Mesenchymal stem cell (in vitro differentiated cells and primary cell): ENCODE results near the gene ATP8A1.

ENCODE experiments used
- DNase-seq: peaks from one replicate; pipeline ENCODE4 v3.0.0-alpha.2; 2013
- H2AFZ ChIP-seq: one replicate; pipeline ENCODE4 v1.6.1; 2013; ENCODE audit warnings: low read depth, mild to moderate bottlenecking, control low read depth, inconsistent platforms, low read length, moderate library complexity
- H2AK5ac ChIP-seq: 2 replicates; pipeline ENCODE4 v1.6.1; 2013; ENCODE audit warnings: low read length, moderate library complexity, mild to moderate bottlenecking, inconsistent platforms; ENCODE audit not compliant: severe bottlenecking
- H2BK120ac ChIP-seq: one replicate; pipeline ENCODE4 v1.6.1; 2013; ENCODE audit warnings: low read depth, mild to moderate bottlenecking, inconsistent platforms, low read length, moderate library complexity
- H2BK12ac ChIP-seq, 2 experiments: one replicate each; pipeline ENCODE4 v1.6.1; 2013; ENCODE audit warnings: inconsistent platforms in 2 of 2, low read length in 2 of 2, mild to moderate bottlenecking in 2 of 2, moderate library complexity in 2 of 2, control low read depth in 1 of 2
- H2BK15ac ChIP-seq: one replicate; pipeline ENCODE4 v1.6.1; 2013; ENCODE audit warnings: mild to moderate bottlenecking, low read depth, inconsistent platforms; ENCODE audit not compliant: poor library complexity, severe bottlenecking
- H2BK5ac ChIP-seq: 2 replicates; pipeline ENCODE4 v1.6.1; 2013; ENCODE audit warnings: low read depth, mild to moderate bottlenecking, low read length, control low read depth, inconsistent platforms; ENCODE audit not compliant: poor library complexity, severe bottlenecking
- H3K14ac ChIP-seq, 2 experiments: one replicate each; pipeline ENCODE4 v1.6.1; 2013; ENCODE audit warnings: inconsistent platforms in 2 of 2, low read length in 2 of 2, control low read depth in 1 of 2, mild to moderate bottlenecking in 1 of 2, moderate library complexity in 1 of 2
- H3K18ac ChIP-seq, 2 experiments: one replicate each; pipeline ENCODE4 v1.6.1; 2013; ENCODE audit warnings: inconsistent platforms in 2 of 2, low read length in 2 of 2, control low read depth in 1 of 2, low read depth in 1 of 2, mild to moderate bottlenecking in 1 of 2
- H3K23ac ChIP-seq, 2 experiments: one replicate each; pipeline ENCODE4 v1.6.1; 2013; ENCODE audit warnings: inconsistent platforms in 2 of 2, low read length in 2 of 2, mild to moderate bottlenecking in 2 of 2, moderate library complexity in 2 of 2, control low read depth in 1 of 2
- H3K27ac ChIP-seq: 2 replicates; pipeline ENCODE4 v1.5.1; 2013; ENCODE audit warnings: mild to moderate bottlenecking, moderate library complexity, low read length, control low read depth, inconsistent platforms; ENCODE audit not compliant: poor library complexity, severe bottlenecking
- H3K27me3 ChIP-seq, 2 experiments: 2 replicates each; pipeline versions ENCODE4 v1.6.1 to v1.7.0; 2013; ENCODE audit warnings: low read length in 2 of 2, mild to moderate bottlenecking in 2 of 2, moderate library complexity in 2 of 2, control low read depth in 1 of 2, inconsistent platforms in 1 of 2; ENCODE audit not compliant: control insufficient read depth in 1 of 2, insufficient read depth in 1 of 2
- H3K36me3 ChIP-seq, 2 experiments: 2 replicates each; pipeline versions ENCODE4 v1.6.1 to v1.7.0; 2013; ENCODE audit warnings: low read length in 2 of 2, control low read depth in 1 of 2, inconsistent platforms in 1 of 2, low read depth in 1 of 2, mild to moderate bottlenecking in 1 of 2; ENCODE audit not compliant: insufficient read depth in 2 of 2, control insufficient read depth in 1 of 2
- H3K4ac ChIP-seq, 2 experiments: one replicate each; pipeline ENCODE4 v1.6.1; 2013; ENCODE audit warnings: inconsistent platforms in 2 of 2, low read length in 2 of 2, mild to moderate bottlenecking in 2 of 2, moderate library complexity in 2 of 2, control low read depth in 1 of 2, low read depth in 1 of 2
- H3K4me1 ChIP-seq: 2 replicates; pipeline ENCODE4 v1.6.1; 2013; ENCODE audit warnings: low read depth, low read length, control low read depth; ENCODE audit not compliant: control insufficient read depth, insufficient read depth
- H3K4me2 ChIP-seq: 2 replicates; pipeline ENCODE4 v1.6.1; 2013; ENCODE audit warnings: low read length, mild to moderate bottlenecking, inconsistent platforms; ENCODE audit not compliant: poor library complexity, severe bottlenecking
- H3K4me3 ChIP-seq, 2 experiments: 2 replicates each; pipeline versions ENCODE4 v1.5.1 to v1.7.0; 2013; ENCODE audit warnings: low read length in 2 of 2, mild to moderate bottlenecking in 2 of 2, control low read depth in 1 of 2, low read depth in 1 of 2; ENCODE audit not compliant: insufficient read depth in 1 of 2
- H3K79me1 ChIP-seq: replicated peaks from 2 replicates; pipeline ENCODE4 v1.6.1; 2013; ENCODE audit warnings: mild to moderate bottlenecking, control low read depth, low read length, inconsistent platforms; ENCODE audit not compliant: poor library complexity, severe bottlenecking
- H3K9ac ChIP-seq: 2 replicates; pipeline ENCODE4 v1.7.0; 2013; ENCODE audit warnings: mild to moderate bottlenecking, low read length, moderate library complexity
- H3K9me3 ChIP-seq: 2 replicates; pipeline ENCODE4 v1.7.0; 2013; ENCODE audit warnings: mild to moderate bottlenecking, low read length; ENCODE audit not compliant: control insufficient read depth
- H4K8ac ChIP-seq: one replicate; pipeline ENCODE4 v1.6.1; 2013; ENCODE audit warnings: inconsistent platforms, mild to moderate bottlenecking, low read length, moderate library complexity
- H4K91ac ChIP-seq: one replicate; pipeline ENCODE4 v1.6.1; 2013; ENCODE audit warnings: mild to moderate bottlenecking, low read length, inconsistent platforms
- WGBS: methylation state at CpG from one replicate; pipeline ENCODE4 v1.1.7; 2013; ENCODE audit warnings: mixed read lengths; 5-methylcytosine and 5-hydroxymethylcytosine counted together

Gene ATP8A1

GRCh38 chr4:42395595-42395994, 261.3 kb downstream of the ATP8A1 start:
- peaks cover 2% of the 10 kb centered on the region for H3K79me1 ChIP-seq
- H3K4me2 ChIP-seq, result no peak overlapping the region
- peaks cover 0 to 3% of the 10 kb centered on the region in 2 experiments for H3K36me3 ChIP-seq
- no peak for DNase-seq
- H4K91ac ChIP-seq, result no peak overlapping the region
- H2AFZ ChIP-seq, result no peak overlapping the region
- H4K8ac ChIP-seq, result no peak overlapping the region
- WGBS, result no CpG with 5 or more reads among the region's 1 CpG
- H3K27ac ChIP-seq, result no peak overlapping the region
- H3K9ac ChIP-seq, result no peak overlapping the region
- no peak overlapping the region for H2AK5ac ChIP-seq
- peaks cover 0 to 55% of the 10 kb centered on the region in 2 experiments for H3K27me3 ChIP-seq
- no peak overlapping the region for H2BK120ac ChIP-seq
- H3K9me3 ChIP-seq, result no peaks in the 10 kb centered on the region
- no peak overlapping the region for H2BK5ac ChIP-seq
- H2BK15ac ChIP-seq, result no peak overlapping the region
- H3K4ac ChIP-seq, result no peak overlapping the region
- H2BK12ac ChIP-seq, result no peak overlapping the region
- no peak overlapping the region for H3K23ac ChIP-seq
- H3K18ac ChIP-seq, result no peak overlapping the region
- no peak overlapping the region for H3K14ac ChIP-seq
- no peak overlapping the region for H3K4me3 ChIP-seq
- H3K4me1 ChIP-seq, result peaks cover 9% of the 10 kb centered on the region

- Histone ChIP-seq H2BK15ac (no peak overlapping the region), H3K9ac (no peak overlapping the region)
- WGBS, result 97% methylated on average over 4 of the region's 4 CpGs
Observed at GRCh38 chr4:42392436-42392835, 264.5 kb downstream of the ATP8A1 start.

GRCh38 chr4:42391981-42392380, 264.9 kb downstream of the ATP8A1 start:
- Histone ChIP-seq H3K4ac (no peak overlapping the region), H4K8ac (no peak overlapping the region), H3K9me3 (no peaks in the 10 kb centered on the region), H2BK12ac (no peak overlapping the region), H3K18ac (no peak overlapping the region), H3K27me3 (peaks cover 0 to 25% of the 10 kb centered on the region in 2 experiments), H2AK5ac (no peak overlapping the region), H2BK15ac (no peak overlapping the region), H3K14ac (no peak overlapping the region), H3K27ac (peak overlapping the region; percentile 64), H3K4me1 (peaks cover 9% of the 10 kb centered on the region), H2BK120ac (no peak overlapping the region), H3K79me1 (peaks cover 4% of the 10 kb centered on the region), H3K23ac (no peak overlapping the region), H2AFZ (no peak overlapping the region), H2BK5ac (no peak overlapping the region), H4K91ac (no peak overlapping the region), H3K9ac (no peak overlapping the region), H3K4me2 (no peak overlapping the region), H3K36me3 (no peaks in the 10 kb centered on the region), H3K4me3 (no peak overlapping the region)
- no peak for DNase-seq
- WGBS, result 58% methylated on average over 4 of the region's 5 CpGs

More at GRCh38 chr4:42392436-42392835, 264.5 kb downstream of the ATP8A1 start:
- Histone ChIP-seq H3K4ac (no peak overlapping the region), H3K23ac (no peak overlapping the region), H3K4me1 (peaks cover 9% of the 10 kb centered on the region), H4K91ac (no peak overlapping the region), H3K4me3 (no peak overlapping the region), H2BK5ac (peak overlapping the region; percentile 1), H3K79me1 (peaks cover 4% of the 10 kb centered on the region), H3K14ac (no peak overlapping the region), H2AFZ (no peak overlapping the region), H3K27ac (peak overlapping the region; percentile 64), H3K18ac (no peak overlapping the region), H2AK5ac (peak overlapping the region; percentile 40), H2BK12ac (no peak overlapping the region), H3K27me3 (peaks cover 0 to 26% of the 10 kb centered on the region in 2 experiments), H3K36me3 (no peaks in the 10 kb centered on the region), H4K8ac (no peak overlapping the region), H3K4me2 (no peak overlapping the region), H3K9me3 (no peaks in the 10 kb centered on the region), H2BK120ac (no peak overlapping the region)
- no peak for DNase-seq

GRCh38 chr4:42391355-42391664, 265.6 kb downstream of the ATP8A1 start:
- no peak overlapping the region for H3K9ac ChIP-seq
- 96% methylated on average over 2 of the region's 2 CpGs for WGBS
- DNase-seq, result no peak

More at GRCh38 chr4:42391355-42391664, 265.6 kb downstream of the ATP8A1 start:
- Histone ChIP-seq H4K91ac (no peak overlapping the region), H3K27ac (peak overlapping the region; percentile 82), H3K4ac (no peak overlapping the region), H2AFZ (no peak overlapping the region), H2BK12ac (no peak overlapping the region), H3K79me1 (peaks cover 5% of the 10 kb centered on the region), H3K18ac (no peak overlapping the region), H2BK5ac (no peak overlapping the region), H2BK15ac (no peak overlapping the region), H3K23ac (no peak overlapping the region), H3K4me3 (no peak overlapping the region), H3K9me3 (no peaks in the 10 kb centered on the region), H3K4me1 (peaks cover 7% of the 10 kb centered on the region), H2BK120ac (no peak overlapping the region), H2AK5ac (no peak overlapping the region), H3K14ac (no peak overlapping the region), H4K8ac (no peak overlapping the region), H3K27me3 (peaks cover 0 to 19% of the 10 kb centered on the region in 2 experiments), H3K4me2 (no peak overlapping the region), H3K36me3 (no peaks in the 10 kb centered on the region)
